Measurements from ENCODE around the gene RAB23.

The RAB23 gene

GRCh38 chr6:57138026-57138425 is 84.1 kb downstream of the RAB23 start:
- Mint-ChIP-seq H3K9me3 (no peaks in the 10 kb centered on the region), H3K4me3 (no peak overlapping the region), H3K36me3 (peaks cover 40% of the 10 kb centered on the region), H3K4me1 (peaks cover 3% of the 10 kb centered on the region), H3K27ac (no peak overlapping the region), H3K27me3 (no peaks in the 10 kb centered on the region)

DNA sequence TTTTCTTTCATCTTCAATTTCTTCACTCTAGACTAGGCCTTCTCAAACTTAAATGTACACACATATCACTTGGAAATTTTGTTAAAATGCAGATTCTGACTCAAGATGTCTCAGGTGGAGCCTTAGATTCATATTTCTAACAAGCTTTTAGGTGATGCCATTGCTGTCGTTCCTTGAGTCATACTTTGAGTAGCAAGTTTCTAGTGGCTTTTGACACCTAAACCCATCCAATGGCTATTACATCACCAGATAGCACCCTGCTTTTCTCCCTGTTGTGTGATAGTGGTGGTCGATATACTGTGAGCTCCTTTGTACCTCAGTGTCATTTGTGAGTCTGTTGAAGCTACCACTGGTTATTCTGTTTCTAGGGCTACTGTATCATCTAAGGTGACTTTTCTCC is 84.8 kb downstream of the RAB23 start:
- no peak overlapping the region for H3K4me3 Mint-ChIP-seq
- no peaks in the 10 kb centered on the region for H3K9me3 Mint-ChIP-seq
- H3K4me1 Mint-ChIP-seq, result peaks cover 3% of the 10 kb centered on the region
- peaks cover 38% of the 10 kb centered on the region for H3K36me3 Mint-ChIP-seq
- no peak overlapping the region for H3K27ac Mint-ChIP-seq
- no peaks in the 10 kb centered on the region for H3K27me3 Mint-ChIP-seq
